K562 (cell line): Measurements from ENCODE around the gene KLRF1. TPM values are rescaled to one million over a fixed set of nuclear protein-coding genes. Genes with fewer than 3 reads are reported as not detected.

Source experiments
- ATAC-seq: fragments of 200-7000 bp; cut with Tn5 transposase; 3 replicates; pipeline ENCODE4 v1.9.1; 2020; ENCODE audit warnings: moderate library complexity
- BruUV-seq: library from RNA; stranded (reverse); fragments of 400-500 nt; replicated peaks from 2 replicates; lab custom pipeline; 2021; lab: Mats Ljungman, UMichigan
- CTCF ChIA-PET: fragments of 300-600 bp; formaldehyde crosslinking; extraction: SDS; loops from one replicate; lab custom pipeline; 2021; ENCODE audit warnings: low intra/inter-chr PET ratio; lab: Yijun Ruan, JAX
- POLR2A ChIA-PET: fragments of 300-600, 350-650 bp; sonication (Branson Sonifier 250); formaldehyde crosslinking; extraction: SDS; loops from one replicate; lab custom pipeline; 2021; ENCODE audit warnings: antibody characterized with exemption, inconsistent platforms; lab: Yijun Ruan, JAX
- DNase-seq, 4 experiments: peaks; one replicate each; pipeline versions ENCODE4 v3.0.0 to v3.0.0-alpha.2; 2011 to 2018; ENCODE audit warnings: low spot score in 3 of 4, mixed read lengths in 3 of 4; ENCODE audit errors: extremely low read depth in 1 of 4
- FAIRE-seq: peaks from 2 replicates; lab custom pipeline; 2011; peaks lifted over from hg19 to GRCh38; lab: Jason Lieb, UNC
- H2AFZ ChIP-seq: 2 replicates; pipeline ENCODE4 v1.6.0; 2011; ENCODE audit warnings: low read depth, low read length, control low read depth, inconsistent platforms
- H3K27ac ChIP-seq: fragments of 200-600 bp; 3 replicates; pipeline ENCODE4 v1.8.0; 2011; ENCODE audit warnings: low read depth, mild to moderate bottlenecking, control low read depth, inconsistent platforms, low read length, moderate library complexity, mixed read lengths; ENCODE audit errors: extremely low read depth
- H3K27me3 ChIP-seq, 2 experiments: fragments of 300-600 bp in 1 of 2; 2 replicates in 1 of 2; 3 replicates in 1 of 2; pipeline versions ENCODE4 v1.6.0 to v1.8.0; 2011; ENCODE audit warnings: inconsistent platforms in 2 of 2, low read length in 2 of 2, mild to moderate bottlenecking in 1 of 2, mixed read lengths in 1 of 2, moderate library complexity in 1 of 2; ENCODE audit not compliant: control insufficient read depth in 2 of 2, insufficient read depth in 2 of 2
- H3K36me3 ChIP-seq: fragments of 300-600 bp; 3 replicates; pipeline ENCODE4 v1.8.0; 2011; ENCODE audit warnings: mild to moderate bottlenecking, low read length, inconsistent platforms; ENCODE audit not compliant: control insufficient read depth, insufficient read depth
- H3K4me1 ChIP-seq, 2 experiments: fragments of 200-600 bp in 1 of 2; replicated peaks in 1 of 2; 2 replicates in 1 of 2; 3 replicates in 1 of 2; pipeline versions ENCODE4 v1.5.1 to v1.8.0; 2011; ENCODE audit warnings: inconsistent platforms in 2 of 2, low read length in 2 of 2, mild to moderate bottlenecking in 1 of 2, mixed read lengths in 1 of 2, moderate library complexity in 1 of 2; ENCODE audit not compliant: control insufficient read depth in 2 of 2, insufficient read depth in 2 of 2
- H3K4me2 ChIP-seq: 2 replicates; pipeline ENCODE4 v1.6.1; 2011; ENCODE audit warnings: low read length, control low read depth, inconsistent platforms, mixed read lengths; ENCODE audit not compliant: insufficient read depth
- H3K4me3 ChIP-seq: fragments of 200-600 bp; sonication (generic), shearing (Covaris generic); 2 replicates; pipeline ENCODE4 v1.5.1; 2016; ENCODE audit warnings: control low read depth, inconsistent platforms
- H3K79me2 ChIP-seq: fragments of 200-600 bp; 3 replicates; pipeline ENCODE4 v1.8.0; 2011; ENCODE audit warnings: low read length, inconsistent platforms; ENCODE audit not compliant: control insufficient read depth, insufficient read depth
- H3K9ac ChIP-seq, 2 experiments: 2 replicates each; pipeline versions ENCODE4 v1.6.0 to v1.6.1; 2011; ENCODE audit warnings: low read depth in 2 of 2, low read length in 2 of 2, control low read depth in 1 of 2, inconsistent platforms in 1 of 2, mild to moderate bottlenecking in 1 of 2, mixed read lengths in 1 of 2; ENCODE audit not compliant: insufficient read depth in 1 of 2
- H3K9me1 ChIP-seq: one replicate; pipeline ENCODE4 v1.6.0; 2011; ENCODE audit warnings: inconsistent platforms, mild to moderate bottlenecking, low read length, moderate library complexity; ENCODE audit not compliant: control insufficient read depth, insufficient read depth
- H3K9me3 ChIP-seq: replicated peaks from 2 replicates; pipeline ENCODE4 v1.5.1; 2011; ENCODE audit warnings: low read depth, low read length, inconsistent platforms; ENCODE audit not compliant: control insufficient read depth, insufficient read depth
- H4K20me1 ChIP-seq: replicated peaks from 2 replicates; pipeline ENCODE4 v1.6.1; 2011; ENCODE audit warnings: low read length, inconsistent platforms, mixed read lengths; ENCODE audit not compliant: control insufficient read depth, insufficient read depth
- CEBPG ChIP-seq, 3 experiments: fragments of 200-800 bp in 1 of 3; sonication (Bioruptor generic) in 1 of 3; sonication (generic) in 1 of 3; formaldehyde crosslinking in 1 of 3; IDR thresholded peaks in 2 of 3; conservative IDR thresholded peaks in 1 of 3; 2 replicates each; pipeline versions ENCODE4 v1.6.1 to v1.8.0; 2016 to 2022; ENCODE audit warnings: missing compliant biosample characterization in 2 of 3, missing genetic modification characterization in 2 of 3, mild to moderate bottlenecking in 1 of 3, missing genetic modification reagents in 1 of 3
- CREM ChIP-seq: IDR thresholded peaks from 2 replicates; pipeline ENCODE4 v1.6.1; 2014; ENCODE audit warnings: antibody characterized with exemption, low read depth
- FOXO4 ChIP-seq: fragments of 450-650 bp; formaldehyde crosslinking; IDR thresholded peaks from 2 replicates; pipeline ENCODE4 v1.4.0; 2020; ENCODE audit warnings: mild to moderate bottlenecking, moderate library complexity
- MIER1 ChIP-seq: fragments of 450-650 bp; IDR thresholded peaks from 2 replicates; pipeline ENCODE4 v1.6.1; 2016; ENCODE audit warnings: antibody characterized with exemption, mild to moderate bottlenecking, low read depth
- SFPQ ChIP-seq: fragments of 200-400 bp; formaldehyde crosslinking; IDR thresholded peaks from 2 replicates; pipeline ENCODE4 v1.6.1; 2017; ENCODE audit warnings: mild to moderate bottlenecking, low read depth, low read length, moderate library complexity
- SIN3A ChIP-seq, 2 experiments: fragments of 150-350 bp in 1 of 2; IDR thresholded peaks; 2 replicates each; pipeline ENCODE4 v1.6.1; 2011 to 2016; ENCODE audit warnings: borderline replicate concordance in 2 of 2, low read depth in 2 of 2, low read length in 2 of 2, mild to moderate bottlenecking in 2 of 2, moderate library complexity in 2 of 2; ENCODE audit not compliant: control insufficient read depth in 1 of 2
- ZNF583 ChIP-seq: fragments of 250-450 bp; sonication (Bioruptor Pico); IDR thresholded peaks from 2 replicates; pipeline ENCODE4 v1.4.0; 2020
- ZNF717 ChIP-seq: fragments of 250-450 bp; sonication (Bioruptor Pico); IDR thresholded peaks from 2 replicates; pipeline ENCODE4 v1.5.0; 2021
- WGBS: fragments of 100-300 bp; shearing (Covaris generic); methylation state at CpG from one replicate; pipeline ENCODE4 v1.1.6; 2016; ENCODE audit warnings: low coverage, mixed read lengths; ENCODE audit not compliant: insufficient coverage; ENCODE audit errors: missing lambda C conversion rate; 5-methylcytosine and 5-hydroxymethylcytosine counted together
- in situ Hi-C: fragments of 300-500 bp; cut with MboI; formaldehyde crosslinking; loops from 4 replicates; pipeline ENCODE4 v1.15.0; 2018; ENCODE audit warnings: inconsistent platforms, mixed read lengths
- intact Hi-C: fragments of 100-400 bp; cut with micrococcal nuclease; formaldehyde crosslinking; loops from 2 replicates; pipeline ENCODE4 v1.14.2; 2022
- polyA plus RNA-seq, 8 experiments: library from polyadenylated mRNA; depleted of rRNA in 4 of 8; stranded (reverse) in 5 of 8; unstranded in 3 of 8; fragments of >200 nt; fragmentation: Nextera tagmentation in 2 of 8; fragmentation: Illumina TruSeq in 1 of 8; extraction: Ambion mirVana in 2 of 8; extraction: Trizol in 1 of 8; gene quantifications; 2 replicates each; pipeline versions ENCODE4 v1.2.1 to v1.2.3, GENCODE V29; 2011 to 2014; ENCODE audit warnings: inconsistent platforms in 1 of 8, missing spikeins in 1 of 8
- total RNA-seq, 7 experiments: library from RNA; depleted of rRNA in 6 of 7; stranded (reverse); fragments of >200 nt in 6 of 7; fragmentation: Illumina TruSeq in 2 of 7; extraction: Trizol in 2 of 7; gene quantifications; 2 replicates each; pipeline versions ENCODE4 v1.2.1 to v1.2.3, GENCODE V29; 2011 to 2021; ENCODE audit warnings: low replicate concordance in 1 of 7
- TF ChIP-seq, protein P1 (sequence below): sonication (generic); formaldehyde crosslinking; IDR thresholded peaks from 2 replicates; pipeline ENCODE4 v1.8.0; 2022; ENCODE audit warnings: missing genetic modification reagents, mild to moderate bottlenecking, moderate library complexity, borderline replicate concordance
- TF ChIP-seq, protein P2 (sequence below): fragments of 450-650 bp; IDR thresholded peaks from 2 replicates; pipeline ENCODE4 v1.6.1; 2017; ENCODE audit warnings: antibody characterized with exemption

The KLRF1 gene
- total and polyA plus RNA-seq, 9 of the 15 experiments (the other 6 are each of a cell fraction or from before 2014, with no cell fraction given) = 0.48 to 1.8 (median 1.1) TPM

DNA sequence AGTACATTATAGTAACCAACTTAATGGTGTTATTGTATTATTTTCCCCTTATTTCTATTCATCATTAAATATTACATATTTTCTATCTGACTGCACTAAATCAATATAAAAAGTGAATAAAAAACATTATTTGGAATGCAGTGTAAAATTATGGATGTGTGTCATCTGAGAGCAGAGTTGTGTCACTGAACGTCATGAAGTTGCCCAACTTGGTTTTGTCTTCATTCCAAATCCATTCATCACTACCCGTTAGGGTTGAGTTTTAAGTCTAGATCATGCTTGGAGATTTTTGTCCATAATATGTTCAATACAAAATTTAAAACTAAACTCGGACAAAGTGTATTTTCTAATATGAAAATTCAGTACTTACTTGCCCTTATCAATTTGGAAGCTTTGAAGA lies 16.1 kb downstream of the KLRF1 start:
- Histone ChIP-seq H3K27me3 (no peaks in the 10 kb centered on the region), H2AFZ (no peak overlapping the region), H3K4me2 (no peak overlapping the region), H4K20me1 (no peaks in the 10 kb centered on the region), H3K79me2 (no peaks in the 10 kb centered on the region), H3K4me1 (no peaks in the 10 kb centered on the region), H3K9me1 (no peaks in the 10 kb centered on the region), H3K9ac (no peak overlapping the region), H3K27ac (no peak overlapping the region), H3K9me3 (no peaks in the 10 kb centered on the region), H3K36me3 (no peaks in the 10 kb centered on the region), H3K4me3 (no peak overlapping the region)
- ATAC-seq (no peak), DNase-seq (no peak), FAIRE-seq (no peak)
- in situ Hi-C loops = no loop called here
- CTCF ChIA-PET = no interaction called here
- no TSS peak for BruUV-seq
- WGBS = 3% methylated on average over 3 of the region's 3 CpGs
- intact Hi-C loops = no loop called here
- POLR2A ChIA-PET = no interaction called here
- TF ChIP-seq ZNF717 (CRISPR knock-in tag) (no peak), FOXO4 (CRISPR knock-in tag) (no peak), CREM (no peak), SFPQ (no peak), ZNF583 (CRISPR knock-in tag) (no peak), MIER1 (no peak), SIN3A (IDR thresholded peaks at IDR 0.05; ENCODE audit: borderline replicate concordance in 2 of 2, control insufficient read depth in 1 of 2, low read depth in 2 of 2, low read length in 2 of 2) (no peak), CEBPG (CRISPR knock-in tag; IDR thresholded peaks at IDR 0.05) (no peak), CEBPG (tag; conservative IDR thresholded peaks at IDR 0.05 in 1 of 2, IDR thresholded peaks at IDR 0.05 in 1 of 2) (no peak)
- TF ChIP-seq, protein P1, sequence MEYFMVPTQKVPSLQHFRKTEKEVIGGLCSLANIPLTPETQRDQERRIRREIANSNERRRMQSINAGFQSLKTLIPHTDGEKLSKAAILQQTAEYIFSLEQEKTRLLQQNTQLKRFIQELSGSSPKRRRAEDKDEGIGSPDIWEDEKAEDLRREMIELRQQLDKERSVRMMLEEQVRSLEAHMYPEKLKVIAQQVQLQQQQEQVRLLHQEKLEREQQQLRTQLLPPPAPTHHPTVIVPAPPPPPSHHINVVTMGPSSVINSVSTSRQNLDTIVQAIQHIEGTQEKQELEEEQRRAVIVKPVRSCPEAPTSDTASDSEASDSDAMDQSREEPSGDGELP = no peak
- TF ChIP-seq, protein P2, sequence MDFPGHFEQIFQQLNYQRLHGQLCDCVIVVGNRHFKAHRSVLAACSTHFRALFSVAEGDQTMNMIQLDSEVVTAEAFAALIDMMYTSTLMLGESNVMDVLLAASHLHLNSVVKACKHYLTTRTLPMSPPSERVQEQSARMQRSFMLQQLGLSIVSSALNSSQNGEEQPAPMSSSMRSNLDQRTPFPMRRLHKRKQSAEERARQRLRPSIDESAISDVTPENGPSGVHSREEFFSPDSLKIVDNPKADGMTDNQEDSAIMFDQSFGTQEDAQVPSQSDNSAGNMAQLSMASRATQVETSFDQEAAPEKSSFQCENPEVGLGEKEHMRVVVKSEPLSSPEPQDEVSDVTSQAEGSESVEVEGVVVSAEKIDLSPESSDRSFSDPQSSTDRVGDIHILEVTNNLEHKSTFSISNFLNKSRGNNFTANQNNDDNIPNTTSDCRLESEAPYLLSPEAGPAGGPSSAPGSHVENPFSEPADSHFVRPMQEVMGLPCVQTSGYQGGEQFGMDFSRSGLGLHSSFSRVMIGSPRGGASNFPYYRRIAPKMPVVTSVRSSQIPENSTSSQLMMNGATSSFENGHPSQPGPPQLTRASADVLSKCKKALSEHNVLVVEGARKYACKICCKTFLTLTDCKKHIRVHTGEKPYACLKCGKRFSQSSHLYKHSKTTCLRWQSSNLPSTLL = no peak
